ENCODE data around the gene ABLIM1.

- TF ChIP-seq CTCF (IDR thresholded peaks at IDR 0.05 in 2 of 3, conservative IDR thresholded peaks at IDR 0.05 in 1 of 3; ENCODE audit: control insufficient read depth in 2 of 3, extremely low read depth in 1 of 3, insufficient read depth in 1 of 3, low read depth in 3 of 3, low read length in 3 of 3) = no peak
- no peak for TF ChIP-seq CEBPZ (IDR thresholded peaks at IDR 0.05; ENCODE audit: low read depth, low read length)
- TF ChIP-seq CHD2 (IDR thresholded peaks at IDR 0.05; ENCODE audit: borderline replicate concordance, low read depth, low read length) = no peak
- no peak for TF ChIP-seq RAD21 (IDR thresholded peaks at IDR 0.05; ENCODE audit: insufficient read depth, low read depth, low read length)
- TF ChIP-seq MAX (IDR thresholded peaks at IDR 0.05; ENCODE audit: low read depth, low read length) = no peak
- no peak for TF ChIP-seq EZH2 (IDR thresholded peaks at IDR 0.05; ENCODE audit: borderline replicate concordance, control insufficient read depth, low read depth, low read length)
- TF ChIP-seq SUPT20H (IDR thresholded peaks at IDR 0.05; ENCODE audit: borderline replicate concordance, control insufficient read depth, low read depth, low read length) = no peak
- no peak for TF ChIP-seq E2F4 (IDR thresholded peaks at IDR 0.05; ENCODE audit: low read depth, low read length)
- TF ChIP-seq JUND (IDR thresholded peaks at IDR 0.05; ENCODE audit: low read depth, low read length) = no peak
- no peak for TF ChIP-seq HDAC2 (IDR thresholded peaks at IDR 0.05)
- TF ChIP-seq POLR2A (IDR thresholded peaks at IDR 0.05; ENCODE audit: low read depth, low read length) = no peak
- TF ChIP-seq SIN3A (IDR thresholded peaks at IDR 0.05; ENCODE audit: low read depth, low read length) = no peak
- no peak for TF ChIP-seq POLR2AphosphoS5 (IDR thresholded peaks at IDR 0.05; ENCODE audit: low read length)
These were observed 67.1 kb downstream of the ABLIM1 start for GRCh38 chr10:114590993-114591392.
